GM12874 (cell line): Measurements from ENCODE around the gene ADH4.

Experiments
- TF ChIP-seq, protein P1 (sequence below): IDR thresholded peaks from 2 replicates; pipeline ENCODE4 v1.5.1; 2011; ENCODE audit warnings: low read depth, mild to moderate bottlenecking, control low read depth, low read length, moderate library complexity; ENCODE audit not compliant: insufficient read depth

The ADH4 gene

DNA sequence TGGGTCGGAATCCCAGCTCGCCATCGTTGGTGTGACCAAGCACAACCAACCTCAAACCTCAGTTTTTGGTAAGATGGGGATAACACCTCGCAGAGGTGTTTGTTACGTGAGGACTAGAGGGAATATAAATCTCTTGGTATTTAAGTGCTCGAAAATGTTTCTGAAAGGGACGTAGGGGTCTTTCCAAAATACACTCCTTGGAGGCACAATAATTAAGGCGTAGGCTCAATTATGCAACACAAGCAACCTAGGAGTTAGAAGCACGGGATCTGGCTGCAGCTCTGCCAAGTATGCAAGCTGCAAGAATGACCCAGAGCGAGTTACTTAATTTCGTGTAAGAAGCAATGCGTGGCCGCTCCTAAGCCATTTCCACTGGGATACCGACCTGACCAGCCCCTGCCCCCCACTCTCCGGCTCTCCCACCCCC lies 56.1 kb downstream of the ADH4 start:
- TF ChIP-seq, protein P1, sequence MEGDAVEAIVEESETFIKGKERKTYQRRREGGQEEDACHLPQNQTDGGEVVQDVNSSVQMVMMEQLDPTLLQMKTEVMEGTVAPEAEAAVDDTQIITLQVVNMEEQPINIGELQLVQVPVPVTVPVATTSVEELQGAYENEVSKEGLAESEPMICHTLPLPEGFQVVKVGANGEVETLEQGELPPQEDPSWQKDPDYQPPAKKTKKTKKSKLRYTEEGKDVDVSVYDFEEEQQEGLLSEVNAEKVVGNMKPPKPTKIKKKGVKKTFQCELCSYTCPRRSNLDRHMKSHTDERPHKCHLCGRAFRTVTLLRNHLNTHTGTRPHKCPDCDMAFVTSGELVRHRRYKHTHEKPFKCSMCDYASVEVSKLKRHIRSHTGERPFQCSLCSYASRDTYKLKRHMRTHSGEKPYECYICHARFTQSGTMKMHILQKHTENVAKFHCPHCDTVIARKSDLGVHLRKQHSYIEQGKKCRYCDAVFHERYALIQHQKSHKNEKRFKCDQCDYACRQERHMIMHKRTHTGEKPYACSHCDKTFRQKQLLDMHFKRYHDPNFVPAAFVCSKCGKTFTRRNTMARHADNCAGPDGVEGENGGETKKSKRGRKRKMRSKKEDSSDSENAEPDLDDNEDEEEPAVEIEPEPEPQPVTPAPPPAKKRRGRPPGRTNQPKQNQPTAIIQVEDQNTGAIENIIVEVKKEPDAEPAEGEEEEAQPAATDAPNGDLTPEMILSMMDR, result no peak

DNA sequence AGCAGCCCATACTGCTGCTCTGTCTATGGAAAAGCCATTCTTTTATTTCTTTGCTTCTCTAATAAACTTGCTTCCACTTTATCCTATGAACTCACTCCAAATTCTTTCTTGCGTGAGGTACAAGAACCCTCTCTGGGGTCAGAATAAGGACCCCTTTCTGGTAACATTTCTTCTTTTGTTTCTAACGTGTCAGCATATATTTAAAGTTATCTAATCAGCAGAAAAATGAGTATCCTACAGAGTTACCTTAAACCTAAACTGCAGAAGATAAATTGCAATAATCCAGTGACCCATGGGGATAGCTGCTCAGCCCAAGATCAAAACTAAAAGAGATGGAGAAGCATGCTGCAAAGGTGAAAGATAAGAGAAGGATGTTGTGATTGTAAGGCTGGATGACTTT lies 59.5 kb downstream of the ADH4 start:
- TF ChIP-seq, protein P1, result no peak

DNA sequence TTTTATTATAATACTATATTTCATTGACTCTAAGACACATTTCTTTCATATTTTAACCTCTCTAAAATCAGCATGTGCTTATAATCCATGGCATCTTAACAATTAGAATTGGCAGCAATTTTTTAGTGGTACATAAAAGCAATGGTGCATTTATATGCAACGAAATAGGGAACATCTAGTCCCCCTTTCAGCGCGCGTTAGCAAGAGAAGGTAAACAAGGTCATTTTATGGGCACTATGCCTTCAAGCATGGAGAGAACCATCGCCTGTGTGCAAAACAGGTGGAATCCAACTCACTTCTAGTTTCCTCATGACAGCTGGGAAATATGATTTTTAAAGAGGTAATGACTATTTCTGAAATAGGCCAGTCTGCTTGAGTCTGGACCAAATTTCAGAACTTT lies 61.9 kb downstream of the ADH4 start:
- TF ChIP-seq, protein P1, result no peak

DNA sequence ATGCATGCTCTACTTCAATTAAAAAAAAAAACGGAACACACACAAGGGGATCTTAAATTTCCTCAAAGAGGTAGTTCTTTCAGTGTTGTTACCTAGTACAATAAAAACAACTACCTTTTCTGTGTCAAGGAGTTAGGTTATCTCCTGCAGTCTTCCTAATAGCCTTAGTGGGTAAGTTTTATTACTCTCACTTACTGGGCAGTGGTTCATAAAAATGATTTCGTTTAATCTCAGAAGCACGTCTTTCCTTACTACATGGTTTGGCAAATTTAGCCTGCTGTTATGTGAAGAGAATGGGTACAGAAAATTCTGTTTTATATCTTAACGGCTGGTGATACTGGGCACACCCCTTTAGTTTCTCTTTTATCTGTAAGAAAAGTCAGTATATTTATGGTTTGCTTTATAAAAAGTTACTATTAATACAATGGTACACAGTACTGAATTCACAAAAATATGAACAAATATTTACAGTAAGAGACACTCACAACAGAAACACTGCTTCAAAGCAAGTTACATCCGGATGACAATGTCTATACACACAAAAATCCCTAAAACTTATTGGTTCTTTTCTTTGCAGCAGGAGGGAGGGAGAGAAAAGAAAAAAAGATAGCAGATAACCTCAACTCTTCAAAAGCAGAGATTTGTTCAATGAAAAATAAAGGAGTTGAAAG lies 64.3 kb downstream of the ADH4 start:
- TF ChIP-seq, protein P1, result no peak

DNA sequence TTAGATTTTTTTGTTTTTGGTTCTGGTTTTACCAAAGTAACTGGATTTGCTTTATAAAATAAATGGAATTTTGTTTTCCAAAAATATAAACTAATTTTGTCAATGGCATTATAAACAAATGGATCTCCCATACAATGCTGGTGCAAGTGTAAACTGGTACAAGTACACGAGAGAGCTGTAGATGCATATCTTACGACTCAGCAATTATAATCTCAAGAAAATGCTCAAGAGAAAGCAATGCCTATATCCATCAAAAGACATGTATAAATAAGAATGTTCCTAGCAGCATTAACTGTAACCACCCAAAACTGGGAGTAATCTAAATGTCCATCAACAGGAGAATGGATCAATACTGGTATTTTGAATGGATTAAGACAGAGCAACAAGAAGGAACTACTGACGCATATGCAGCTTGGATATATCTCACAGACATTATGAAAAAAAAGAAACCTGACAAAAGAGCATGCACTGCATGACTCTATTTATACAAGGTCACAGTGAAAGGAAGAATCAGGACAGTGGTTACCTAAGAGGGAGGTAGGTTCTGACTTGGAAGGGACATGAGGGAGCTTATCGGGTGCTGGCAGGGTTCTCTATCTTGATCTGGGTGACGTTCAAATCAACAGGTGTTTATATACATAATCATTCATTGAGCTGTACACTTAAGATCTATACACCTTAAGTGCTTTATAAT lies 65.0 kb downstream of the ADH4 start:
- TF ChIP-seq, protein P1, result no peak

DNA sequence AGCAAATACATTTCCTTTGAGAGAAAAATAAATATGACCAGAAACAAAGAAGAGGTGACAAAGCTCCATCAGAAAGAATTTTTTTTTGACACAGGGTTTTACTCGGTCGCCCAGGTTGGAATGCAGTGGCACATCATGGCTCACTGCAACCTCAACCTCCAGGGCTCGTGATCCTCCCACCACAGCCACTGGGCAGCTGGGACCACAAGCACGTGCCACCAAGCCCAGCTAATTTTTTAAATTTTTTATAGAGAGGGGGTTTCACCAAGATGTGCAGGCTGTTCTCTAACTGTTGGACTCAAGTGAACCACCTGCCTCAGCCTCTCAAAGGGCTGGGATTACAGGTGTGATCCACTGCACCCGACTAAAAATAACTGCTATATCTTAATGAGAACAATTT lies 65.8 kb downstream of the ADH4 start:
- TF ChIP-seq, protein P1, result no peak

DNA sequence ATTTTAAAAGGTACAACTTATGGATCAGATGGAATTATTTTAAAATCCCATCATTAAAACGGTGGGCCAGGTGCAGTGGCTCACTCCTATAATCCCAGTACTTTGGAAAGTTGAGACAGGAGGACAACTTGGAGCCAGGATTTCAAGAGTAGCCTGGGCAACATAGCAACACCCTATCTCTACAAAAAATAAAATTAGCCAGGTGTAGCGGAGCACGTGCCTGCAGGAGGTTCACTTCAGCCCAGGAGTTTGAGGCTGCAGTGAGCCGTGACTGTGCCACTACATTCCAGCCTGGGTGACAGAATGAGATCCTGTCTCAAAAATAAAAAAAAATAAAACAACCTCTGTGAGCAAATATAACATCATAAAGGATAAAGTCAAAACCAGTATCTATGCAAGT lies 66.9 kb downstream of the ADH4 start:
- TF ChIP-seq, protein P1, result no peak
